Anterior cingulate cortex (tissue), 58 donors: ENCODE measurements around the gene RTN4IP1.
"Not testable (repeated sequence)": the region's sequence is repeated elsewhere in the genome, so short reads cannot be mapped to it uniquely, and the experiment has no call there.

Source experiments
- DNase-seq, 58 donors: peaks; one replicate each; lab custom pipeline; 2025; lab: John Stamatoyannopoulos, UW

Gene RTN4IP1

DNA sequence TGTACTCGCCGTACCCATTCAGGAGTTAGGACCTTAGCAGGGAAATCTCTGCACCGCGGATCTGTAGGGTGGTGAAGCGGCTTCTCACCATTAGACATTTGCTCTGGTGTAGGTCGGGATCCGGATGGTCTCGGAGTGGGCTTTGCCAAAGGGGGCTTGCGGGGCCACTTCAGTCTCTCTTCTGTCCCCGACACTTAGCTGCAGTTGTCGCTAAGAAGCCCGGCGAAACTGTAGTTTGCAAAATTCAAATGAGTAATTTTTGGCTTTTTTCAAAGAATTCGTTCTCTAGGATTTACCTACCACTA, 513 bp upstream of the RTN4IP1 start:
- DNase-seq: peak in 1 of 58 donors; percentile 47

DNA sequence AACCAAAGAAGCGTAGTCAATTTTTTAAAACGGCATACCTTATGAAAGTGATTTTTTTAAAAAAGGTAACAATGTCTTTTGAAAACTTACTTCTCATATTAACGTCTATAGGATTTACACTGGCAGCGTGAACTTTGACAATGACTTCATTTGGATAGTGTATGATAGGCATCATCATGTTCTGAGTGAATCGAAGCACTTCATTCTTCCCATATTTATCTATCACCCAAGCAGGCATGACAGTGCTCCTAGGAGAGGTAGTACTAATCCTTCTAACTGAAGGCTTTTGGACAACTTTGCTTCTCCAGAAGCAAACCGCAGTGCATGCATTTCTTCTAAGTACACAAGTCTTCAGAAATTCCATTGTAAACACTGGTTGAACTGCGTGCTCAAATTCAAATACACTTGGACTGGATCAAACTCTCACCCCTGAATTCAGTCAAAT, 618 bp downstream of the RTN4IP1 start:
- DNase-seq: peak in 3 of 58 donors; percentile 18 to 36 (median 30)

DNA sequence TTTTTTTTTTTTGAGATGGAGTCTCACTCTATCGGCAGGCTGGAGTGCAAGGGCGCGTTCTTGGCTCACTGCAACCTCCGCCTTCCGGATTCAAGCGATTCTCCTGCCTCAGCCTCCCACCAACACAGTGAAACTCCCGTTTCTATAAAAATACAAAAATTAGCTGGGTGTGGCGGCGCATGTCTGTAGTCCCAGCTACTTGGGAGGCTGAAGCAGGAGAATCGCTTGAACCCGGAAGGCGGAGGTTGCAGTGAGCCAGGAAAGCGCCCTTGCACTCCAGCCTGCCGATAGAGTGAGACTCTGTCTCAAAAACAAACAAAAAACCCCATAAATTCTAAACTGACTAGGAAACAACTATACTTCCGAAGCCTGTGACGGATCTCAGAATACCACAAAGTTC, 1.5 kb downstream of the RTN4IP1 start:
- DNase-seq: not testable (repeated sequence)

DNA sequence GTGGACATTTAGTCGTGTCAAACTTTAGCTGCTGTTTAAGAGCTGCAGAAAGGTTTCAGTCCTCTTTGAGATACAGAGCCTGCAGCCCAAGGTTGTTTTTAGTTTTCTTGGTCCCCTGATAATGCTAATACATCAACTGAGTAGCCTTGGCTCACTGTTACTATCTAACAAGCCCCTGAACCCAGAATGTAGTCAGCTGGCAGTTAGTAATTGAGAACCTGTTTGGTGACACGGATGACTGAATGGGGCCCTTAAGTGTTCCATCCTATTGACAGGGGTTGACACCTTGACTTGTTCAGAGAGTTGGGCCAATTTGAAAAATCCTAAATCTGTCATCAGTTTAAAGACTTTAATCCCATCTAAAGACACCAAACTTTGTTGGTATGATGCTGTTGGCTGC, 2.8 kb downstream of the RTN4IP1 start:
- DNase-seq: no peak

DNA sequence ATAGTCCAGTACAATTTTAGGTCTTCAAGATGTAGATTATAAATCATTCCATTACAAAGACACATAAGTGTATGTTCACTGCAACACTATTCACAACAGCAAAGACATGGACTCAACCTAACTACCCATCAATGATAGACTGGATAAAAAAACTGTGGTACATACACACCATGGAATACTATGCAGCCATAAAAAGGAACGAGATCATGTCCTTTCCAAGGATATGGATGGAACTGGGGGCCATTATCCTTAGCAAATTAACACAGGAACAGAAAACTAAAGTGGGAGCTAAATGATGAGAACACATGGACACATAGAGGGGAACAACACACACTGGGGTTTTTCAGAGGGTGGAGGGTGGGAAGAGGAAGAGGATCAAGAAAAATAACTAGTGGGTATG, 6.3 kb downstream of the RTN4IP1 start:
- no peak for DNase-seq

DNA sequence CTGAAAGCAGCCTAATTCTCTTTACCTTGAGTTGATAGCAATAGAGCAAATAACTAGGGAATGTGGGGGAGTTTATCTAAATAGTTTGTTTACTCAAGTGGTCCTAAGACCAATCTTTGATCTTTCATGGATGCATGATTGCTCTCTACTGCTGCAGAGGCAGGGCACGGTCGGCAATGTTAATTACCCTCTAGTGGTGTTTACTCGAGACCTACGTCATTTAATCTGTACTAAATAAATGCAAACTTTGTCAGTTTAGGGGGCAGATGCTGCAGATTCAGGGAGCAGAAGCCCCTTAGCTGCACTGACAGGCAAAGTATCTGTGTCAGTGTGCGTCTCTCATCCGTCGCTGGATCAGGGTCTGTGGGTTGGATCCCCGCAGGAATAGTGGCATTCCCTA, 6.9 kb downstream of the RTN4IP1 start:
- DNase-seq: no peak

DNA sequence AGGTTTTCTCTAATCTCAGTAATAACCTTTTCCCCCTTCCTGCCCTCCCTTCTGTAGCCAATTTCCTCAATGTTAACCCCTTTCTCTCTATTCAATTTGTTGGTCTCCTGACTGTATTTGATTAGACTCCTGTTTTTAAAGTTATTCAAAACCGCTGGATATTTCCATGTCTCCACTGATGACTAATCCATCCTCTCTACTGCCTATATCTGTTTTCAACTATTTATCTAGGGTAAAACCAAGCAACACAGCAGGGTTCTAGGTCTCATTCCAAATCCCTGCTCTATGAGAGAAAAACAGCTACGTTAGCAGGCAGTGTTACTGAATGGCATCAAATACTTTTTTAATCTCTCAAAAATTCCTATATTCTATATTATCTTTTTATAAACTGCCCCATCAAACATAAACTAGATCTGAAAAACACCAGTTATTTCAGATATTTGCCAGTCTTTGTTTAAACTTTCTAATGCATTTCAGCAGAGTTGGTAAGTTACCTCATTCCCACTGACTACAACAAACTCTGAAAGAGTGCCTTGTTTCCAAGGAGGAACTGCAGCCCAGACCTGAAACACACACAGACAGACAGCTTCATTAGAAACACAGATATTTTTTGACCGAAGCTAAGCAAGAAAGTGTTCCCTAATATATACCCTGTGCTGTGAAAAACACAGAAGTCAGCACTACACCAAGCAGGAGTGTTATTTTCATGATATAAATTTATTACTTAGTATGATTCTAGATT, 8.2 kb downstream of the RTN4IP1 start:
- no peak for DNase-seq

DNA sequence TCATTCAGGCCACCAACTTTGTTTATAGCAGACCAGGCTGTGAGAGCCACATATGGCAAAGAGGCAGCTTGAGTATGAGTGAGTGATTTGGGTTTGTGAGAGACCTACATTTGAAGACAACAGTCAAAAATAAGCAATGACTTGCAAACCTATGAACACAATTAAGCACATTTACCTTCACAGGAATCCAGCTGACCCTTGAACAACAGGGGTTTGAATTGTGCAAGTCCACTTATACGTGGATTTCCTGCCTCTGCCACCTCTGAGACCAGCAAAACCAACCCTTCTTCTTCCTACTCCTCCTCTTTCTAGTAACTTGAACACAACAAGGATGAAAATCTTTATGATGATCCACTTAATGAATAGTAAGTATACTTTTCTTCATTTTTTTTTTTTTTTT, 10.1 kb downstream of the RTN4IP1 start:
- DNase-seq: no peak

DNA sequence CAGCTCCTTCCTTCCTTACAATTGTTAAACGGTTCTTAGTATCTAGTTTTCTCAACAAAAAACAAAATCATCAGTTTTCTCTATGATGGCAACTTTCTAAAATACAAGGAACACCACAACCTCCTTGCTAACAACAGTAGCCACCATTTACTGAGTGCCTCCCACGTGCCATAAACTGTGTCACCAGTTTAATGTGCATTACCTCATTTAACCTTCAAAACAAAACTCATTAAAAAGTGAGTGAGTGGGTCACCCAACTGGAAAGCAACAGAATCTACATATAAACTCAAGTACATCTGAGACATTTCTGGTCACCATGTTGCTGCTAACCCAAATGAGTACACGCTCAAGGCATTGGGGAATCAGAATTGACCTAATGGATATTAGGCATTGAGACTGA, 11.0 kb downstream of the RTN4IP1 start:
- no peak for DNase-seq

DNA sequence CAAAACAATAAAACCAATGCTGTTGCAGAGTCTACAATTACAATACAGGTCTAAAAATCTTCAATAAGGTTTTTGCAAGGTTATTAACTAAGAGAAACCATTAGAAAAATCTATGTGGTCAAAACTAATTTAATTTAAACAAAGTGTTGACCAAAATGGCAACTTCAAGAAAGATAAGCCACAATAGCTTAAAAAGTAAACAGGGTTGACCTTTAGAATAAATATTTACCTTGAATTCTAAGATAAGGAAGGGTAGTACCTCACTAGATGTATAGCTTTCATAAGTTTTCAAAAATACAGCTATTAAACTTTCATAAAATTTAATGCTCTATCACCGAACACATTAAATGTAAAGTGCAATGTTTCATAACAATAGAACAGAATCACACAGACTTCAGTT, 11.4 kb downstream of the RTN4IP1 start:
- DNase-seq: no peak

DNA sequence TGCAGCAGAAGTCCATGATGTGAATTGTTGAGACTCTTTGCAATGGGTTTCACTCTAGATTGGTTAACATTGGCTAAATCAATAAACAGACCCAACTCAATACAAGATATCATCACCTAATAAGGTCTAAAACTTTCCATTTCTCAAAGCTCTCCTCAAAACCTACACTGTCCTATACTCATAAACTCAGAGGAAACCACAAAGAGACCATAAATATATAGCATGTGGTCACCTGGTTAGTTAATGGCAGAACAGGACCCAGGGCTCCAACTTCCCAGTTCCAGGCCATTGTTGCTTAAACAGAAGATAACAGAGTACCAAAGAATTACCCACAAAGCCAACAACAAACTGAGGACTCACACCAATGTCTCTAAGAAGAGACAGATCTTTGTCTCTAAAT, 12.0 kb downstream of the RTN4IP1 start:
- DNase-seq: no peak

DNA sequence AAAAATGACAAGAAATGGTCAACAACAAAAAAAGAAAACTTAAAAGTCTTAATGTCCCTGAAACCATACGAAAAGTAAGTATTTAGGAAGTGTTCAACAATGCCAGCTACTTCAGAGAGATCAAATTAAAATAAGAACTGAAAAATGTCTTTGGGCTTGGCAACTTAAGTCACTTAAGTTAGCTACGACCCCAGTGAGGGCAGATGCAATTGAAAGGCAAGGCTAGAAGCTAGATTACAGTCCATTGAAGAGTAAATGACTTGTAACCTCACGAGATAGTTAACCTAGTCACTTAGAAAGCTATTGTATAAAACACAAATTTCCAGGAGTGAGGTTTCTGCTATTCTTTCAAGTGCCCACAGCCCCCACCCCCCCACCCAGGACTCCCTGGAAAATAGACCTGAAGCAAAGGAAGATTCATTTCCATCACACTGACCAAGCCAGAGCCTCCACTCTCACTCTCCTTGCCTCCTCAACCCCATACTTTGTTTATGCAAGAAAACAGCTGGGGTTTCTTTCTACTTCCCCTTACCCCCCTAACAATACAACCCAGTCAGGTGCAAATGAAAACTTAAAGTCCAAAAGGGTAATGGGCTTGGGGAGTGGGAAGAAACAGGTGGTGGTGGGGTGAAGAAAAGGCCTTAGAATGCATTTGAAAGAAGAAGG, 14.6 kb downstream of the RTN4IP1 start:
- no peak for DNase-seq

DNA sequence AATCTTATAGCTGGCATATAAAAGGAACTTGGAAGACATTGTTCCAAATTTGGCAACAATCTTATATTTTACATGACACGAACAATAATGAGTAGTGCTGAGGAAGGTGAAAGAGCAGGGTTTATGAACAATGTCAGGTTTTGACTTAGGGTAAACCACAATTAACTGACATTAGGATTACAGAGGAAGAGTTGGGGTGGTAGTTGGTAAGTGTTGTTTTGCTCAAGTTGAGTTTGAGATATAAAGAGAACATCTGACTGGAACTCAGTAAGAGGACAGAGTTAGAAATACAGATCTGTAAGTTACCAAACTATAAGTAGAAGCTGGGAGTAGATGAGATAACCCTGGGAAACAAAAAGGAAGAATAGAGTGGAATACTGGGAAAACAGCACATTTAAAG, 15.1 kb downstream of the RTN4IP1 start:
- DNase-seq: no peak

DNA sequence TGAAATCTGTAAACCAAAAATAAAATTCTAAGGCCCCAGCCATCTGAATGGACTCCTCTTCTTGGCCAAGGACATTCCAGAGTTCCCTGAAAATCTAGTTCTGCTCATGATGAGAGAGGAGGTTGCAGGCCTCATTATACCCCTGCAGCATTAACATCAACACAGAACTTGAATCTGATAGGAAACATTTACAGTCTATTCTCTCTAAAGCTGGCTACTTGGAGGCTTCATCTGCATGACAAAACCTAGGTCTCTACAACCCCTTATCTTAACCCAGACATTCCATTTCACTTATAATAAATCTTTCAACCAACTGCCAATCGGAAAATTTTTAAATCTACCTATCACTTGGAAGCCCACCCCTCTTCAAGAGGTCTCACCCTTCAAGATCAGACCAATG, 15.7 kb downstream of the RTN4IP1 start:
- DNase-seq: no peak

DNA sequence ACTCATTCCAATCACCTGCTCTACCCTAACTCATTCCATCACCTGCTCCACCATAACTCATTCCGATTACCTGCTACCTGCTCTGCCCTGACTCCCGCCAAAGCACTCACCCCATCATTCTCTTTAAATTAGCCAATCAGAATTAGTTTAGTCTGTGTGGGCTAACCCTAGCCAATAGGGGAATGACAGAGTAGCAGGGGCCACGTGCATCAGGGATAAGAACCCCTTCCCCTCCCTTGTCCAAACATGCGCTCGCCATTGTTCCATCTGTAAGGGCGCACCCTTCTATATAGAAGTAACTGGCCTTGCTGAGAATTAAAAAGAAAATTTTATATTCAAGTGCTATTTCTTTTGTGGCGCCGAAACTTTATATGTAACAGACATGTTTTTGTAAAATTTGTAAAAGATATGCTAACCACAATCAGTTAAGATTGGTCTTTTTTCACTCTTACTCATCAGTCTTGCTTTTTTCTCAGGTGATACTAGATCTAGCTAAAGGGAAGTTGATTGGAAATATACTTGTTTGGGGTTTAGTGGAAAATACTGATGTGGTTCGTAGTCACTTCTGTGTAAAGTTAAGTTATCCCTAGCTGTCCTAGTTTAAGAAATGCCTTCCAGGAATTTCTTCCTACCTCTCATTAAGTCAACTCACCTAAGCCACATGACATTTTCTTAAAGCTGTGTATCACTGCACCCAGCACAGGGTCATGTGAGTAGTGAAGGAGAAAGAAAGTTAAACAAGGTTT, 16.5 kb downstream of the RTN4IP1 start:
- DNase-seq: no peak

DNA sequence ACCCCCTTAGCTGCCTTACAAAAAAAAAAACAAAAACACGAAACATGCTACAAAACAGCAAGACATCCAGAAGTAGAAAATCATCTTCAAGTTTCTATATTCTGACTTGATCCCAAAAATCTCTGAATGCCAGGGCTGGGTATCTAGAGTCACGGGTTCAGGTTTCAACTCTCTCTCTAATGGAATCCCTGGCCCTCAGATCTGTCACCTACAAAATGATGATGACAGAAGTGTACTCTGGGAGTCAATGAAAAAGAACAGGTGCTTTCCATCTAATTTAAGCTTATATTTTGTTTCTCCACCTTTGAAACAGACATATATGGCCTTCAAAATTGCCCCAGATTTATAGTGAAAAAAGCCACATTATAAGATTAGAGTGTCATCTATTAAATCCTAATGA, 18.3 kb downstream of the RTN4IP1 start:
- DNase-seq: no peak

DNA sequence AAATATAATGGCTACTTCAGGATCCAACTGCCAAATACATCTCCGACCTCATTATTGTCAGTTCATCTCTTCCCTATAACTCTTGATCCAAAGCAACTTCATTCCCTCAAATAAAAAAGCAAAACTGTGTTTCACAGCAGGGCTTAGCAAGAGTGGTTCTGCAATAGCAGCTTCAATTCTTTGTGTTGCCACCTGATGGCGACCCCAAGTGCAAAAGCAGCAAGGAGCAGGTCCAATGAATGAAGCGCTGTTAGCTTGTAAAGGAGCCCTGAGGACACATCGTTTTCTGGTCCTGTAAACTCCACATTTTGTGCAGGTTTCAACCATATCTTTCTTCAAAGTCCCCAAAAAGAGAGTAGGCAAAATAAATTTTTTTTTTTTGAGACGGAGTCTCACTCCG, 19.6 kb downstream of the RTN4IP1 start:
- no peak for DNase-seq

DNA sequence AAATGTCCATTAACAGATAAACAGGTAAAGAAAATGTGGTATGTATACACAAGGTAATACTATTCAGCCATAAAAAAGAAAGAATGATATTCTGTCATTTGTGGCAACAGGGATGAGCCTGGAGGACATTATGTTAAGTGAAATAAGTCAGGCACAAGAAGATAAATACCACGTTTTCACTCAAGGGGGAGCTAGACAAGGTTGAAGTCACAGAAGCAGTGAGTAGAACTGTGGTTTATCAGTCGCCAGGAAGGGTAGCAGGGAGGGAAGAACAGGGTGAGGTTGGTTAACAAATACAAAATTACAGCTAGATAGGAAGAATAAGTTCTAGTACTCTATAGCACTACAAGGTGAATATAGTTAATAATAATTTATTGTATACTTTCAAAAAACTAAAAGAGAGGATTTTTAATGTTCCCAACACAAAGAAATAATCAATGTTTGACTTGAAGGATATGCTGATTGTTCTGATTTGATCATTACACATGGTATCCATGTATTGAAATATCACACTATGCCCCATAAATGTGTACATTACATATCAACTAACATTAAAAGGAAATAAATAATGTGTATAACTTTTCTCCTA, 21.1 kb downstream of the RTN4IP1 start:
- DNase-seq: no peak

DNA sequence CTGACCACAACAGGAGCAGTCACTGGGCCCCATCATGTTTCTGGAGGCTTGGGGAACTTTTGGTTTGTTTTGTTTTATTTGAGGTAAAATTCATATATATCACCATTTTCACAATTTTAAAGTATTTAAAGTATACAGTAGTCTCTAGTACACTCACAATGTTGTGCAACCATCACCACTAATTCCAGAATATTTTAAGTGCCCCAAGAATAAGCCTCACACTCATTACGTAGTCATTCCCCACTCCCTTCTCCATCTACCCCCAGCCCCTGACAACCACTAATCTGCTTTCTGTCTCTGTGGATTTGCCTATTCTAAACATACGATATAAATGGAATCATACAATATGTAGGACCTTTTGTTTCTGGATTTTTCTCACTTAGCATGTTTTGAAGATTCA, 29.0 kb downstream of the RTN4IP1 start:
- DNase-seq: no peak

DNA sequence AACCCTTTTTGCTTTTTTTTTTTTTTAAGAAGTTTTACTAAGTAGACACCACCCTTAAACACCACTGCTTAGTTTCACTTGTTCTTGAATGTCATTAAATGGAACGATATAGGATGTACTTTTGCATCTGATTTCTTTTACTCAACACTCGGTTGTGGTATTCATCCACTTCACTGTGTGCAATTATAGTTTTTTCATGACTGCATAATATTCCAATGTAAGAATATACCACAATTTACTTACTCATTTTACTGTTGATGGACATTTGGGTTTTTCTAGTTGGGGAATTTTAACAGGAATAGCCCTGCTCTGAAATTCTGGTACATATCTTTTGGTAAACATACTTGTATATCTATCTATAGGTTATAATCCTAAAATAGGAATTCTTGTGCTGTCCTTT, 29.9 kb downstream of the RTN4IP1 start:
- no peak for DNase-seq

DNA sequence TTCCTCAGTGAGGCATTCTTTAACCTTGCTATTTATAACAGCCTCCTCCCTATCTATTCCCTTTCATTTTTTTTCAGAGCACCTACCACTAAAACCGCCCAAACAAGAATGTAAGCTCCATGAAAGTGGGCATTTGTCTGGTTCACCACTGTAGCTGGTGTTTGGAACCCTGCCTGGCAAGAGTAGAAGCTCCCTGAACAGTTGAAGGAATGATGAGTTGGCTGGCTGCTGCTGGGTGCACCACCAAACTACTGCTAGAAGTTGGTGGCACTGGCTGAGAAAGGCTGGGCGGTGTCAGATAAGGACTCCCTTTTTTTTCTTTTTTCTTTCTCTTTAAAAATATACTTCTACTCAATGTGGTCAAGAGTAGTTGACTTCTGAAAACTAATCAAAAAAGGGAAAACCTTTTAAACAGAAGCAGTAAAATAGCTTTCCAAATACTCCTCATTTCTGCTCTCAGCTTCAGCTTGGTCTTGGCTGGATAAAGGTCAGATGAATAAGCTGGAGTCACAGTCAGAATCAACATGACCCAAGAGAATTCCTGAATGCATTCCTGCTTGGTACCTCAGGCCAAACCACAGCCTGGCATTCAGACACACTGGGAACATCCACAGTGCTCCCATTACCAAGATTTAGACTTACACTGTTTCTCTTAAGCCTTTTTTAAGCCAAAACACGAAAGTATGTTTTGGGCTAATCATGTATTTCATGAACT, 38.0 kb downstream of the RTN4IP1 start:
- DNase-seq: no peak
